Fibroblast of the aortic adventitia (primary cell): ENCODE results near the gene KXD1. TPM values are rescaled to one million over a fixed set of nuclear protein-coding genes. Genes with fewer than 3 reads are reported as not detected.

ENCODE experiments used
- DNase-seq: peaks from one replicate; pipeline ENCODE4 v3.0.0-alpha.2; 2010; ENCODE audit warnings: low read depth
- H3K4me3 ChIP-seq: 2 replicates; pipeline ENCODE4 v1.5.1; 2011; ENCODE audit warnings: low read depth, mild to moderate bottlenecking, control low read depth, low read length, moderate library complexity
- CTCF ChIP-seq: IDR thresholded peaks from 2 replicates; pipeline ENCODE4 v1.5.1; 2011; ENCODE audit warnings: mild to moderate bottlenecking, low read length, control low read depth, inconsistent platforms; ENCODE audit not compliant: insufficient read depth
- total RNA-seq: library from RNA; depleted of rRNA; stranded (reverse); fragments of >200 nt; gene quantifications from 2 replicates; pipeline ENCODE4 v1.2.3, GENCODE V29; 2012; ENCODE audit warnings: low replicate concordance

KXD1 gene
- total RNA-seq, 1 donor, result 109 TPM

GRCh38 chr19:18542941-18543813 is 14.5 kb upstream of the KXD1 start, which contains the start of gene FKBP8:
Gene FKBP8, minus strand, starts transcription at chr19:18543573. Its CDS starts 1,603 bp downstream, at chr19:18541970.
- peak; percentile 84 for DNase-seq
- peak within 1 kb of the TSS; percentile 78 for H3K4me3 ChIP-seq
- TF ChIP-seq CTCF, result no peak

- no peak for TF ChIP-seq CTCF
- DNase-seq, result peak; percentile 54
- peak overlapping the region; percentile 53 for H3K4me3 ChIP-seq
Observed at GRCh38 chr19:18543814-18544475, 13.7 kb upstream of the KXD1 start.

- no peak for DNase-seq
- no peak for TF ChIP-seq CTCF
- H3K4me3 ChIP-seq, result no peak overlapping the region
Observed at GRCh38 chr19:18551631-18552030, 6.0 kb upstream of the KXD1 start.

GRCh38 chr19:18558202-18558555 is 509 bp downstream of the KXD1 start:
- peak overlapping the region; percentile 96 for H3K4me3 ChIP-seq
- DNase-seq, result peak; percentile 12
- TF ChIP-seq CTCF, result no peak

- H3K4me3 ChIP-seq, result peak overlapping the region; percentile 96
- no peak for TF ChIP-seq CTCF
- DNase-seq, result peak; percentile 7
Observed at GRCh38 chr19:18558604-18559003, 934 bp downstream of the KXD1 start.

GRCh38 chr19:18559685-18560084 is 2.0 kb downstream of the KXD1 start:
- TF ChIP-seq CTCF, result no peak
- no peak overlapping the region for H3K4me3 ChIP-seq
- DNase-seq, result no peak
